Effector CD8-positive, alpha-beta T cell (primary cell): ENCODE data around the gene VSTM2B.
A peak's percentile ranks its signal among the peaks of the same experiment; 100 is the strongest.

Experiments
- DNase-seq: peaks from one replicate; lab custom pipeline; 2025; lab: John Stamatoyannopoulos, UW

Gene VSTM2B

DNA sequence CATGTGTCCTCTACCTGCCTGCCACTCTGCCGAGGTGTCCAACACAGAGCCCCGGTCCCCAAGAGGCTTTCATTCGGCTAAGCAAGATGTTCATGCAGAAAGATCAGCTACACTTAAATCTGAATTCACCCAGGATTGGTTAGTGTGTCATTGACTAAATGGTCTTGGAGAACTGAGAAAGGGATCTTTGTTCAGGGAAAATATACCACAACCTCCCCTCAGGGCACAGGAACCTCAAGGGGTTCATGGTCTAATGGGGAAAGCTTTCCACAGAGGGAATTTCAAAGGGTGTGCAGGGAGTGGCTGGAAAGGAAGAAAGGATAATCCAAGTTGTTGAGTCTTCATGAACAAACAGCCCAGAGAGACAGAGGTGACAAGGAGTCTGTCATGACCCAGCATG is 65.9 kb downstream of the VSTM2B start:
- DNase-seq, result no peak

GRCh38 chr19:29593869-29594268 is 68.1 kb downstream of the VSTM2B start:
- no peak for DNase-seq

- no peak for DNase-seq
Measured at GRCh38 chr19:29596080-29596727, 70.4 kb downstream of the VSTM2B start.

DNA sequence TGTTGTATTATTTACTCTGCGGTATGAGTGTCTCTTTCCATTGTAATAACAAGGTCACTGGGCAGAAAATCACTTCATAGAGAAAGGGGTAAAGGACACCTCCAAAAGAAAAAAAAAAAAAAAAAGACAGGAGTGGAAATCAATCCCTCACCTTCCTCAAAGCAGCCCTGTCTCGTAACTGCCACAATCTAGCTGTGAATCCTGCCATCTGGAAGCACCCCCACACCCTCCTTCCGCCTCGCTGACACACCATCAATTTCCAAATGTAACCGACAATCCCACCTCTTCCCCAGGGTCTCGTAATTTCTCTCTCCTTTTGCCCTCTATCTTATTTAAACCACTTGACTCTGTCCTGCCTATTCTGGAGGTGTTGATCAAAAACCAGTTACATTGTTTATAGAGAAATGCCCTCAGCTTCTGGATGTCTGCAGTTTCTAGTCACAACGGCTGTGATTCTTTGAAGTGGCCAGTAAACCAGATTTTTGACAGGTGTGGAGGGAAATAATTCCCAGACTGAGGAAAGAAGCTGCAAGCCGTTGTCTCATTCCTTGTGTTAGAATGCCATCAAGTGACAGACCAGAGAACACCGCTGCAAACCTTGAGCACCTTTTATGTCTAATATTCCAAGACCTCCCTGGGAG is 71.2 kb downstream of the VSTM2B start:
- no peak for DNase-seq

GRCh38 chr19:29598036-29598435 is 72.2 kb downstream of the VSTM2B start:
- no peak for DNase-seq

GRCh38 chr19:29598496-29598895 is 72.7 kb downstream of the VSTM2B start:
- no peak for DNase-seq

DNA sequence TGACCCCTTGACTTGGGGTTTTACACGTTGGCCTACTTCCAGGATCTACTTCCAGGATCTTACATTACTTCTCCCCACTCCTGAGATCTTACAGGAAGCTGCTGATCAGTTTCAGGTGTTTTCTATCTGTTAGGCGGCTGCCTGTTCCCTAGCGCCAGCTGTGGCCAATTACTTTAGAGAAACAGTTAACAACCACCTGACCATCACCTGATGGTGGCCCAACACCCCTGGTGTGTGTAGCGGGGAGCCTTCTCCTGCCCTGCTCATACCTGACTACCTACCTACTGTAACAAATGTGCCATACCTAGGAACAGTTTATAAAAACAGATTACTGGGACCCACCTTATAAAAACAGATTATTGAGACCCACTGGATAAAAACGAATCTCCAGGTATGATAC is 77.5 kb downstream of the VSTM2B start:
- no peak for DNase-seq

GRCh38 chr19:29605653-29606419 is 80.0 kb downstream of the VSTM2B start, which contains the start of gene POP4:
TSS of gene POP4 (plus strand) at chr19:29606283. CDS start at chr19:29606319, 36 bp downstream.
- peak; percentile 96 for DNase-seq

GRCh38 chr19:29606420-29606747 is 80.6 kb downstream of the VSTM2B start:
- no peak for DNase-seq

GRCh38 chr19:29609636-29610035 is 83.8 kb downstream of the VSTM2B start:
- DNase-seq, result no peak

- DNase-seq, result no peak
Measured at GRCh38 chr19:29610213-29610573, 84.4 kb downstream of the VSTM2B start.

DNA sequence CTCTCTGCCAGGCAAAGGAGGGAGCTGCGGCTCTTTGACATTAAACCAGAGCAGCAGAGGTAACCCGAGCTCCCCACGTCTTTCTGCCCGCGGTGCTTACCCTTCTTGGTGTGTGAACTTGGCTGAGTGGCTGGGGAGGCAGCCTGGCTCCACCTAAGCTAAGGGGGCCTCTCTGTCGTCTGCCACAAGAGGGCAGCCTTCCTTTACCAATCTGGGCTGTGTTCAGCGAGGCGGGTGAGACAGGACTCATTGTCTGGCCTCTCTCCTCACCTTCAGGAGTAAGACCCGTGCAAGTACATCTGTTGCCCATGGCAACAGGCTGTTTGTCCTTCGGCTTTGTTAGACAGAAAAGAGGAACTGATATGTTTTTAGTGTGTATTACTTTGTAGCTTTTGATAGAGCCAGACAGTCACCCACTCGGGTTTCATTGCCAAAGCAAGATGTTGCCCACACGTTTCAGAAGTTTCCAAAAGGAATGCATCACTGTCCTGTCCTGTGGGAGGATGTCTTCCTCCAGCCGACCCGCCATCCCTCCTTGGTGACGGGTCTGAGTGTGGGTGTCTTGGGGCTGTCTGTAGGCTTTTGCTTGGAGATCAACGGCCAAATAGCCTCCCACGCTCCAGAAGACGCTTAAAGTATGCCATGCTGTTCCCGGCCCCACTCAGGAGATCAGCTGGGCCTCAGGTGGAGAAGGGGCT is 84.9 kb downstream of the VSTM2B start:
- DNase-seq, result peak; percentile 72

DNA sequence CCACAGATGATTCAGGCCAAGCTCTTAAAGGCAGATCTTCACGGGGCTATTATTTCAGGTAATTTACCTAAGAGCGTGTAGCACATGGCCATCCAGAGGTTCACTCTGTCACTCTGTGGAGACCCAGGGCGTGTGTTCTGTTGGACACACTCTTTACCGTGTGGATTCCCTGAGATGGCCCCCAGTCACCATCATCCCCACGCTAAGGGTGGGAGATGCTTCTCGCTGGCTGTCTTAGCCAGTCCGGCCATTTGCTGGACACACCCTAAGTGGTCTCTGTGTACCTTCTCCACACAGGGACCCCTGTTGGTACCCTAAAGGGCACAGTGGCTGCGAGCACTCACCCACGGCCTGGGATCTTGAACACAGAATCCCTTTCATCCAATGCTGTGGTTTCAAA is 86.3 kb downstream of the VSTM2B start:
- DNase-seq, result no peak

- no peak for DNase-seq
Measured at GRCh38 chr19:29612801-29613595, 87.2 kb downstream of the VSTM2B start.

GRCh38 chr19:29614046-29614445 is 88.3 kb downstream of the VSTM2B start:
- DNase-seq, result no peak
